CD14-positive monocyte (primary cell): ENCODE results near the gene CCDC90B. TPM values are rescaled to one million over a fixed set of nuclear protein-coding genes. Genes with fewer than 3 reads are reported as not detected.

Experiments used
- DNase-seq, 3 donors: peaks; one replicate each; pipeline ENCODE4 v3.0.0-alpha.2; 2011 to 2022
- H2AFZ ChIP-seq: 2 replicates; pipeline ENCODE4 v1.6.0; 2012; ENCODE audit warnings: mild to moderate bottlenecking, low read depth, low read length, inconsistent platforms; ENCODE audit not compliant: insufficient read depth, poor library complexity, severe bottlenecking
- H3K27ac ChIP-seq, 2 donors: 1 replicate in 1 of 2; 2 replicates in 1 of 2; pipeline ENCODE4 v1.5.1; 2012 to 2013; ENCODE audit warnings: low read length in 2 of 2, control low read depth in 1 of 2, inconsistent platforms in 1 of 2, low read depth in 1 of 2, mild to moderate bottlenecking in 1 of 2
- H3K27me3 ChIP-seq, 2 donors: one replicate each; pipeline versions ENCODE4 v1.6.0 to v1.6.1; 2011 to 2013; ENCODE audit warnings: low read length in 2 of 2; ENCODE audit not compliant: control insufficient read depth in 2 of 2, insufficient read depth in 2 of 2
- H3K36me3 ChIP-seq, 2 donors: replicated peaks in 1 of 2; 1 replicate in 1 of 2; 2 replicates in 1 of 2; pipeline versions ENCODE4 v1.5.1 to v1.6.1; 2012 to 2013; ENCODE audit warnings: low read length in 2 of 2, control low read depth in 1 of 2, inconsistent platforms in 1 of 2, mild to moderate bottlenecking in 1 of 2; ENCODE audit not compliant: insufficient read depth in 2 of 2, control insufficient read depth in 1 of 2
- H3K4me1 ChIP-seq, 2 donors: 1 replicate in 1 of 2; 2 replicates in 1 of 2; pipeline versions ENCODE4 v1.5.1 to v1.6.1; 2012 to 2013; ENCODE audit warnings: low read length in 2 of 2, control low read depth in 1 of 2, inconsistent platforms in 1 of 2, mild to moderate bottlenecking in 1 of 2, moderate library complexity in 1 of 2; ENCODE audit not compliant: insufficient read depth in 2 of 2, control insufficient read depth in 1 of 2
- H3K4me2 ChIP-seq: replicated peaks from 2 replicates; pipeline ENCODE3; 2012; ENCODE audit warnings: low read length, moderate library complexity, mild to moderate bottlenecking; ENCODE audit not compliant: poor library complexity, severe bottlenecking; ENCODE audit errors: extremely low read depth
- H3K4me3 ChIP-seq, 3 experiments: fragments of 200-600 bp in 1 of 3; sonication (generic) in 1 of 3; replicated peaks in 1 of 3; 1 replicate in 2 of 3; 2 replicates in 1 of 3; pipeline ENCODE4 v1.5.1; 2011 to 2013; ENCODE audit warnings: low read length in 3 of 3, mild to moderate bottlenecking in 3 of 3, control low read depth in 2 of 3, low read depth in 2 of 3, inconsistent platforms in 1 of 3, moderate library complexity in 1 of 3
- H3K79me2 ChIP-seq: 2 replicates; pipeline ENCODE4 v1.6.0; 2012; ENCODE audit warnings: mild to moderate bottlenecking, control low read depth, inconsistent platforms, low read length, moderate library complexity; ENCODE audit not compliant: insufficient read depth
- H3K9ac ChIP-seq: 2 replicates; pipeline ENCODE4 v1.6.0; 2017; ENCODE audit warnings: low read length, mild to moderate bottlenecking; ENCODE audit not compliant: insufficient read depth, poor library complexity, severe bottlenecking
- H3K9me3 ChIP-seq, 2 donors: replicated peaks in 1 of 2; 1 replicate in 1 of 2; 2 replicates in 1 of 2; pipeline versions ENCODE4 v1.5.1 to v1.6.1; 2012 to 2013; ENCODE audit warnings: low read length in 2 of 2, control low read depth in 1 of 2; ENCODE audit not compliant: control insufficient read depth in 1 of 2, insufficient read depth in 1 of 2
- H4K20me1 ChIP-seq: 2 replicates; pipeline ENCODE4 v1.6.0; 2012; ENCODE audit warnings: mild to moderate bottlenecking, low read length, control low read depth, moderate library complexity; ENCODE audit not compliant: insufficient read depth
- H3K27ac Mint-ChIP-seq, 7 donors: one replicate each; pipeline ENCODE4 v1.8.0; 2020; ENCODE audit warnings: mild to moderate bottlenecking in 7 of 7, mixed read lengths in 7 of 7, moderate library complexity in 6 of 7, inconsistent platforms in 2 of 7
- H3K27me3 Mint-ChIP-seq, 3 donors: one replicate each; pipeline ENCODE4 v1.8.0; 2021 to 2022; ENCODE audit warnings: low read depth in 3 of 3, mild to moderate bottlenecking in 3 of 3, mixed read lengths in 3 of 3, moderate library complexity in 3 of 3, inconsistent platforms in 1 of 3
- H3K36me3 Mint-ChIP-seq, 2 donors: one replicate each; pipeline ENCODE4 v1.8.0; 2020; ENCODE audit warnings: mixed read lengths in 2 of 2, inconsistent platforms in 1 of 2, mild to moderate bottlenecking in 1 of 2
- H3K4me1 Mint-ChIP-seq: one replicate; pipeline ENCODE4 v1.8.0; 2020; ENCODE audit warnings: mild to moderate bottlenecking, mixed read lengths
- H3K4me3 Mint-ChIP-seq, 2 donors: one replicate each; pipeline ENCODE4 v1.8.0; 2020; ENCODE audit warnings: mild to moderate bottlenecking in 2 of 2, mixed read lengths in 2 of 2, moderate library complexity in 1 of 2
- H3K9me3 Mint-ChIP-seq, 7 donors: one replicate each; pipeline ENCODE4 v1.8.0; 2020 to 2022; ENCODE audit warnings: mixed read lengths in 7 of 7, mild to moderate bottlenecking in 6 of 7, moderate library complexity in 6 of 7, inconsistent platforms in 2 of 7
- CTCF ChIP-seq: fragments of 200-600 bp; IDR thresholded peaks from one replicate; pipeline ENCODE4 v1.8.0; 2022; ENCODE audit warnings: antibody characterized with exemption, mild to moderate bottlenecking
- WGBS: methylation state at CpG from one replicate; pipeline ENCODE4 v1.1.5; 2013; ENCODE audit warnings: missing lambda C conversion rate; ENCODE audit not compliant: insufficient coverage; 5-methylcytosine and 5-hydroxymethylcytosine counted together
- intact Hi-C, 2 donors: fragments of 100-400 bp; cut with micrococcal nuclease; formaldehyde crosslinking; loops; one replicate each; pipeline versions ENCODE4 v1.15.0 to v1.15.1; 2023
- polyA plus RNA-seq, 3 donors: library from polyadenylated mRNA; depleted of rRNA in 1 of 3; unstranded in 2 of 3; stranded (reverse) in 1 of 3; fragments of 300-500 nt in 2 of 3; fragments of >200 nt in 1 of 3; fragmentation: Illumina TruSeq in 2 of 3; gene quantifications; 1 replicate in 2 of 3; 2 replicates in 1 of 3; pipeline ENCODE4 v1.2.3, GENCODE V29; 2012 to 2021

The CCDC90B gene
- polyA plus RNA-seq, 3 donors, result 15.3 to 46.2 (median 39.6) TPM

GRCh38 chr11:83294208-83294607, 8.0 kb upstream of the CCDC90B start:
- Histone ChIP-seq H3K4me3 (no peak overlapping the region), H3K4me2 (no peak overlapping the region), H3K4me1 (peaks cover 7 to 8% of the 10 kb centered on the region in 2 donors), H3K79me2 (no peaks in the 10 kb centered on the region), H4K20me1 (no peaks in the 10 kb centered on the region), H2AFZ (no peak overlapping the region), H3K27ac (no peak overlapping the region), H3K27me3 (no peaks in the 10 kb centered on the region), H3K36me3 (no peaks in the 10 kb centered on the region), H3K9ac (no peak overlapping the region), H3K9me3 (no peaks in the 10 kb centered on the region)
- Mint-ChIP-seq H3K36me3 (no peaks in the 10 kb centered on the region), H3K4me1 (peaks cover 9% of the 10 kb centered on the region), H3K27ac (no peak overlapping the region), H3K27me3 (peaks cover 2 to 5% (median 3%) of the 10 kb centered on the region in 3 donors), H3K9me3 (no peaks in the 10 kb centered on the region), H3K4me3 (no peak overlapping the region)
- WGBS, result 87% methylated on average over 3 of the region's 4 CpGs
- no peak for DNase-seq
- intact Hi-C loops, result no loop called here
- no peak for TF ChIP-seq CTCF

- Histone ChIP-seq H3K9me3 (no peaks in the 10 kb centered on the region), H3K27me3 (no peaks in the 10 kb centered on the region), H3K27ac (no peak overlapping the region), H2AFZ (no peak overlapping the region), H4K20me1 (no peaks in the 10 kb centered on the region), H3K79me2 (no peaks in the 10 kb centered on the region), H3K9ac (no peak overlapping the region), H3K4me1 (peaks cover 10 to 11% of the 10 kb centered on the region in 2 donors), H3K36me3 (no peaks in the 10 kb centered on the region), H3K4me2 (no peak overlapping the region), H3K4me3 (no peak overlapping the region)
- TF ChIP-seq CTCF, result no peak
- Mint-ChIP-seq H3K9me3 (no peaks in the 10 kb centered on the region), H3K4me3 (no peak overlapping the region), H3K36me3 (no peaks in the 10 kb centered on the region), H3K4me1 (peaks cover 13% of the 10 kb centered on the region), H3K27ac (no peak overlapping the region), H3K27me3 (peaks cover 2 to 5% (median 3%) of the 10 kb centered on the region in 3 donors)
- 96% methylated on average over 3 of the region's 4 CpGs for WGBS
- no peak for DNase-seq
- intact Hi-C loops, result no loop called here
Observed at GRCh38 chr11:83293457-83293774, 7.2 kb upstream of the CCDC90B start.
